GM23248 (cell line): Measurements from ENCODE around the gene GTF2IRD1.

ENCODE experiments used
- EZH2 ChIP-seq: fragments of 200-600 bp; sonication (generic); IDR thresholded peaks from 2 replicates; pipeline ENCODE4 v1.6.1; 2018; ENCODE audit warnings: antibody characterized with exemption, mild to moderate bottlenecking; ENCODE audit not compliant: insufficient read depth, poor library complexity, severe bottlenecking
- EZH2phosphoT487 ChIP-seq: fragments of 200-600 bp; sonication (generic); IDR thresholded peaks from 2 replicates; pipeline ENCODE4 v1.6.1; 2018; ENCODE audit warnings: antibody characterized with exemption, moderate library complexity, mild to moderate bottlenecking, low read depth; ENCODE audit not compliant: insufficient read depth

- TF ChIP-seq EZH2 (no peak), EZH2phosphoT487 (no peak)
These were observed 41.6 kb upstream of the GTF2IRD1 start for GRCh38 chr7:74412056-74412455.
